VCaP (cell line): Measurements from ENCODE around the gene TRAPPC5.

Source experiments
- H3K27ac ChIP-seq: fragments of 450-650 bp; 2 replicates; pipeline ENCODE4 v1.5.1; 2017
- TF ChIP-seq, protein P1 (sequence below): fragments of 450-650 bp; conservative IDR thresholded peaks from 2 replicates; pipeline ENCODE4 v1.5.1; 2017; ENCODE audit warnings: mild to moderate bottlenecking, moderate library complexity

TRAPPC5 gene

DNA sequence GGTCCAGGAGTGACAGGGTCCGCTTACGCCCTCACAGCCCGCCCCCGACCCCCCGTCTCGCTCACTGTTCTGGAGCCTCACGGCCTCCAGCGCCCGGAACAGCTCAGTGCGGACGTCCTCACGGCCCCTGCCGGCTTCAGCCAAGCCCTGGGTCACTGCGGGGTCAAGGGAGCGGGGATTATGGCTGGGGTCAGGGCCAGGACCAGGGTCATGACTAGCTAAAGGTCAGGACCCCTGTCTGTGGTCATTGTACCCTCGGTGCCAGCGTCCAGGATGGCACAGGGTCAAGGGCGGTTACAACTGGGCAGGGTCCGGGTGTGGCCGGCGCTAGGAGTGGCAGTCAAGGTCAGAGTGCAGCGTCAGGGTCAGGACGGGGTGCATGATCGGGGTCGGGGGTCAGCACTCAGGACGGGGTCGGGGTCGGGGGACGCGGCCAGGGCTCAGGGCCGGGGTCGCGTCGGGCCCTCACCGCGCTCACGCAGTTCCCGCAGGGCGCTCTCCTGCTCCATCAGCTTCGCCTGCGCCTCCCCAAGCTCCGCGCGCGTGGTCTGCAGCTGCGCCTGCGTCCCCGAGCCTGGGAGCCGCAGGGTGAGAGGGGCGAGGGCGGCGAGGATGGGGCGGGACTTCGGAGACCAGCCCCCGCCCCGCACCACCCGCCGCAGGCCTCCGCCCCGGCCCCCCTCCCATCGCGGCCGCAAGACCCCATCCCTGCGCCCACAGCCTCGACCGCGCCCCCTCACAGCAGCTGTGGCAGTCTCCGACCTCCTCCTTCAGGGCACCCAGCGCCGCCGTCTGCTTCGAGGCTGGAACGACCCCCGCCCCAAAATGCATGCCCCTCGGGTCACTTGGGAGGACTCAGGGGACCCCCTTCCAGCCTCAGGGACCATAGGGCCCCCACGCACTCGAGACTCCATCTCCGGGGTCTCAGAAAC, 49.9 kb downstream of the TRAPPC5 start:
- no peak overlapping the region for H3K27ac ChIP-seq
- TF ChIP-seq, protein P1, sequence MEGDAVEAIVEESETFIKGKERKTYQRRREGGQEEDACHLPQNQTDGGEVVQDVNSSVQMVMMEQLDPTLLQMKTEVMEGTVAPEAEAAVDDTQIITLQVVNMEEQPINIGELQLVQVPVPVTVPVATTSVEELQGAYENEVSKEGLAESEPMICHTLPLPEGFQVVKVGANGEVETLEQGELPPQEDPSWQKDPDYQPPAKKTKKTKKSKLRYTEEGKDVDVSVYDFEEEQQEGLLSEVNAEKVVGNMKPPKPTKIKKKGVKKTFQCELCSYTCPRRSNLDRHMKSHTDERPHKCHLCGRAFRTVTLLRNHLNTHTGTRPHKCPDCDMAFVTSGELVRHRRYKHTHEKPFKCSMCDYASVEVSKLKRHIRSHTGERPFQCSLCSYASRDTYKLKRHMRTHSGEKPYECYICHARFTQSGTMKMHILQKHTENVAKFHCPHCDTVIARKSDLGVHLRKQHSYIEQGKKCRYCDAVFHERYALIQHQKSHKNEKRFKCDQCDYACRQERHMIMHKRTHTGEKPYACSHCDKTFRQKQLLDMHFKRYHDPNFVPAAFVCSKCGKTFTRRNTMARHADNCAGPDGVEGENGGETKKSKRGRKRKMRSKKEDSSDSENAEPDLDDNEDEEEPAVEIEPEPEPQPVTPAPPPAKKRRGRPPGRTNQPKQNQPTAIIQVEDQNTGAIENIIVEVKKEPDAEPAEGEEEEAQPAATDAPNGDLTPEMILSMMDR = no peak

- no peak overlapping the region for H3K27ac ChIP-seq
- TF ChIP-seq, protein P1 = no peak
Observed at GRCh38 chr19:7731218-7731595, 50.6 kb downstream of the TRAPPC5 start.

DNA sequence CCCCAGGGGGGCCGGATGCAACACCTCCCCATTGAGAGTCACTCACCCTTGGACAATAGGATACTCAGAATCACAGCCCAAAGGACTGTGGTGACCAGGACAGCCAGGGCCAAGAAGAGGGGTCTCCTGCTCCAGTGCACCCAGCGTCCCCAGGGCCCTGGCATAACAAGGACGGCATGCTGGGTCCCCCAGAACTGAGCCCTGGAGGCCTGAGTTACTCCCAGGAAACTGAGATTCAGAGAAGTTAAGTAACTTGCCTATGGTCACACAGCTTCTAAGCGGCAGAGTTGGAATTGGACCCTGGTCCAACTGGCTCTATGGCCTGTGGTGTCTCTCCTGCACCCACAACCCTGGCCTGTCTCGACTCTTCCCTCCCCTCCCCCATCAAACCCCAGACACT, 51.0 kb downstream of the TRAPPC5 start:
- H3K27ac ChIP-seq = no peak overlapping the region
- TF ChIP-seq, protein P1 = no peak

GRCh38 chr19:7732045-7732444, 51.4 kb downstream of the TRAPPC5 start, which contains the start of gene CLEC4G:
CLEC4G (minus strand) TSS chr19:7732110; CDS start chr19:7732102, 8 bp downstream.
- H3K27ac ChIP-seq = no peak within 1 kb of the TSS
- TF ChIP-seq, protein P1 = no peak

DNA sequence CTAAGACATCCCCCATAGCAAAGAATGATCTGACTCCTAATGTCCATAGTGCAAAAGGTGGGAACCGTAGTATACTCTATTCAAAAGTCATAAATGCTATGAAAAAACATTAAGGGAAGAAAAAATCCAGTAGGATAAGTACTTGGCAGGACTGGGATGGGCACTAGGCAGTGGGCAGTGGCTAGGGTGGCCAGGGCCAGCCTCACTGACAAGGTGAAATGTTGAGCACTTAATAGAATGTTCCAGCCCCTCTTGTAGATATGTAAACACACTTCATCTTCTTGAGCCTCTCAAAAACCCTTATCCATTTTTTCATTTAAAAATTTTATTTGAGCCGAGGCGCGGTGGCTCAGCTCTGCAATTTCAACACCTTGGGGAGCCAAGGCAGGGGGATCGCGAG, 52.7 kb downstream of the TRAPPC5 start:
- TF ChIP-seq, protein P1 = no peak
- H3K27ac ChIP-seq = no peak overlapping the region

- TF ChIP-seq, protein P1 = no peak
- H3K27ac ChIP-seq = no peak overlapping the region
Observed at GRCh38 chr19:7734220-7735203, 53.9 kb downstream of the TRAPPC5 start.

- TF ChIP-seq, protein P1 = no peak
- no peak overlapping the region for H3K27ac ChIP-seq
Observed at GRCh38 chr19:7736148-7736547, 55.5 kb downstream of the TRAPPC5 start.
